T-helper 1 cell treated with Interleukin-12 subunit alpha and Interleukin-12 subunit beta and Interleukin-4 antibody, amounts not matched to agents 30 ng/mL and 1 ng/mL, for 36 hours (primary cell): Measurements from ENCODE around the gene CRELD2. TPM values are rescaled to one million over a fixed set of nuclear protein-coding genes. Genes with fewer than 3 reads are reported as not detected.

ENCODE experiments used
- intact Hi-C: fragments of 100-400 bp; cut with micrococcal nuclease; formaldehyde crosslinking; loops from one replicate; pipeline ENCODE4 v1.15.1; 2024
- total RNA-seq: library from RNA; stranded (reverse); gene quantifications from 2 replicates; pipeline ENCODE4 v1.2.3, GENCODE V29; 2022

Gene CRELD2
- total RNA-seq, result 97.2 and 98.9 TPM in 2 replicates

GRCh38 chr22:49917974-49918910, at the start of gene CRELD2, which contains the start of gene ALG12:
CRELD2 (plus strand) TSS chr22:49918634; CDS start chr22:49918770, 136 bp downstream.
ALG12 (minus strand) TSS chr22:49918438; CDS start chr22:49913765, 4,673 bp downstream.
- intact Hi-C loops, result loop anchor here (1.0 kb wide), 6 partner anchors 18 to 151 kb away; partner anchors contain the start of genes PIM3 and ZBED4

DNA sequence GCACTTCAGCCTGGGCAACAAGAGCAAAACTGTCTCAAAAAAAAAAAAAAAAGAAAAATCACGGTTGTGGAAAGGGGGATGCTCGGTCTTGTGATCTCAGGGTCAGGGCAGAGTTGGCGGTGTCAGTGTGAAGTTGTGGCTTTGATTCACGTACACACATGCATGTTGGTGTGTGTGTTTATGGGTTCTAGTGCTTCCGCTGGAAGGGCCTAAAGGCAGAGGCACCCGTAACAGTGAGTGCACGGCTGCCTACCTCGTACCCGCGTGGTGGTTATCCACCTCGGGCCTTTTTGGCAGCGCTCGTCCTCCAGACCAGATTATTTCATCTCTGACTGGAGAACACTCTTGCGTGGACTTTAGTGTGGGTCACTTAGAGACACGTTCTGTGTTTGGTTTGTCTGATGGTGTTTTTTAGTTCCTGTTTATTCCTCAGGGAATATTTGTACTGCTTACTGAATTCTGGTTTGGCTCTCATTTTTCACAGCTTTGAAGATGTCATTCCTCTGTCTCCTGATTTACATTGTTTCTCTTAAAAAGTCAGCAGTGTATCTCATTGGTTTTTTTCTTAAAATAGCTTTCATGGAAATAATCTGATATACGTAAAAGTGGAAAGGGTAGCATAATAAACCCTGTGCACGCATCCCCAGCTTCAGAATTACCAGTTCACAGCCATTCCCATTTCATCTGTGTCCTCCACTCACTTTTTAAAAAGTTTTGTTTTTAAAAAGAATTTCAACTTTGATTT, 49.2 kb upstream of the CRELD2 start:
- intact Hi-C loops, result no loop called here

DNA sequence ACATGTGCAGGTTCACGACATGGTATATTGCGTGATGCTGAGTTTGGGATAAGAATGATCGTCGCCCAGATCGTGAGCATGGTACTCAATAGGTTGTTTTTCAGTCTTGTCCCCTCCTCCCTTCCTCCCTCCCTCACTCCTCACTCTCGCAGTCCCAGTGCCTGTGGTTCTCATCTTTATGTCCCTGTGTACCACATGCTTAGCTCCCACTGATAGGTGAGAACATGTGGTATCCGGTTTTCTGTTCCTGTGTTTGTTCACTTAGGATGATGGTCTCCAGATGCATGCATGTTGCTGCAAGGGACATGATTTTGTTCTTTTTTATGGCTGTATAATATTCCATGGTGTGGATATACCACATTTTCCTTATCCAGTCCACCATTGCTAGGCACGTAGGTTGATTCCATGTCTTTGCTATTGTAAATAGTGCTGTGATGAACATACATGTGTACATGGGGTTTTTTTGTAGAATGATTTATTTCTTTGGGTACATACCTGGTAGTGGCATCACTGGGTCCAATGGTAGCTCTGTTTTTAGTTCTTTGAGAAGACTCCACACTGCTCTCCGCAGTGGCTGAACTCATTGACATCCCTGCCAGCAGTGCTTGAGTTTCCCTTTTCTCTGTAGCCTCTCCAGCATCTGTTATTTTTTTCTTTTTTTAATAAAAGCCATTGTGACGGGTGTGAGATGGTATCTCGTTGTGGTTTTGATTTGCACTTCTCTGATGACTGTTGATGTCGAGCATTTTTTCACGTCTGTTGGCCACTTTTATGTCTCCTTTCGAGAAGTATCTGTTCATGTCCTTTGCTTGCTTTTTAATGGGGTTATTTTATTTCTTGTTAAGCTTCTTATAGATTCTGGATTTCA, 48.4 kb upstream of the CRELD2 start:
- intact Hi-C loops, result no loop called here

GRCh38 chr22:49871482-49871881, 47.0 kb upstream of the CRELD2 start:
- intact Hi-C loops, result no loop called here

GRCh38 chr22:49872347-49872746, 46.1 kb upstream of the CRELD2 start:
- intact Hi-C loops, result no loop called here

GRCh38 chr22:49873228-49873940, 45.0 kb upstream of the CRELD2 start:
- intact Hi-C loops, result no loop called here

DNA sequence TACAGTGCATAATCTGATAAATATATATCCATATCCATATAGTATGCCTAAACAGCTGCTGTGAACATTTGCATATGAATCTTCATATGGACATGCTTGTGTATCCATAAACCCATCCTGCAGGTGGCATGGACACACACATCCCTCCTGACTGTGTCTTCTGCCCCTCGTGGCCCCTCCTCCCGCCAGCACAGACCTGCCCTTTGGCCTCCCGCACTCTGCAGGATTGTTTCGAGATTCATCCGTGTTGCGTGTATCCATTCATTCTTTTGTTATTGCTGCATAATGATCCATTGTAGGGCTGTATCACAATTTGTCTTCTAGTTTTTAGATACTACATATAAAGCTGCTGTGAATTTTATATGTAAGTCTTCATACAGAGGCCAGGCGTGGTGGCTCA, 40.8 kb upstream of the CRELD2 start:
- intact Hi-C loops, result no loop called here

- intact Hi-C loops, result no loop called here
Measured at GRCh38 chr22:49878206-49878605, 40.2 kb upstream of the CRELD2 start.

DNA sequence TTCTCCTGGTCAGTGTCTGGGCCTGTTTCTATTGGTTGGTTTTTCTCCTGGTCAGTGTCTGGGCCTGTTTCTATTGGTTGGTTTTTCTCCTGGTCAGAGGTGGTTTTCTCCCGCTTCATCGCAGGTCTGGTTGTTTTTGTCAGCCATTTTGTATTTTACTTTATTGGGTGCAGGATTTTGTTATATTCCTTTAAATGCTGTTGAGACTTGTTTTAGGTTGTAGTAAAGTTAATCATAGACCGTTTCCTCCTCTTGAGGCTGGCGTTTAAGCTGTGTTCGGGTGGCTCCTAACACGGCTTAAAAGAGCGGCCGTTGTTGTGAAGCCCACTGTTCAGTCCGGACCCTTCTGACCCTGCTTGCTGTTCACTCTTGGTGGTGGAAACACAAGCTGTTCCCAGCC, 38.6 kb upstream of the CRELD2 start:
- intact Hi-C loops, result loop anchor here (2.0 to 5.0 kb wide), 5 partner anchors 13 to 113 kb away; partner anchors contain the start of gene BRD1

- intact Hi-C loops, result loop anchor here (2.0 to 5.0 kb wide), 5 partner anchors 13 to 113 kb away; partner anchors contain the start of gene BRD1
Measured at GRCh38 chr22:49880281-49880680, 38.2 kb upstream of the CRELD2 start.

GRCh38 chr22:49881856-49882255, 36.6 kb upstream of the CRELD2 start:
- intact Hi-C loops, result loop anchor here (2.0 to 5.0 kb wide), 5 partner anchors 15 to 115 kb away; partner anchors contain the start of gene BRD1

- intact Hi-C loops, result loop anchor here (5.0 kb wide), 1 partner anchor 75 kb away; no protein-coding TSS in a partner anchor
Measured at GRCh38 chr22:49882519-49883293, 35.7 kb upstream of the CRELD2 start.

DNA sequence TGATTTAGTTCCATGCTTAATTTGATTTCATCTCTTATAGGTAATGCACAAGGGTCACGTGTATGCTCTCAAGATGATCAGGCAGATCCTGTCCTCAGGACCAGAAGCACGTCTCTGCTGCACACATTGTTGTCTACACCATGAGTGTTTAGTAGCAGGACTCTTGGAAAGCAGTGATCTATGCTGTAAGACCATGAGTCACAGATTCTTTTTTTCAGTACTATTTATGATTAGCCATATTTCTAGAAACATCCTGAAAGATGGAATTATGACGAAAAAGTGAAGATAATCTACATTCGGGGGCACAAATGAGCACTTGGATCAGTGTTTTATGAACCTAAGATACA, 35.2 kb upstream of the CRELD2 start:
- intact Hi-C loops, result loop anchor here (5.0 kb wide), 1 partner anchor 76 kb away; no protein-coding TSS in a partner anchor

DNA sequence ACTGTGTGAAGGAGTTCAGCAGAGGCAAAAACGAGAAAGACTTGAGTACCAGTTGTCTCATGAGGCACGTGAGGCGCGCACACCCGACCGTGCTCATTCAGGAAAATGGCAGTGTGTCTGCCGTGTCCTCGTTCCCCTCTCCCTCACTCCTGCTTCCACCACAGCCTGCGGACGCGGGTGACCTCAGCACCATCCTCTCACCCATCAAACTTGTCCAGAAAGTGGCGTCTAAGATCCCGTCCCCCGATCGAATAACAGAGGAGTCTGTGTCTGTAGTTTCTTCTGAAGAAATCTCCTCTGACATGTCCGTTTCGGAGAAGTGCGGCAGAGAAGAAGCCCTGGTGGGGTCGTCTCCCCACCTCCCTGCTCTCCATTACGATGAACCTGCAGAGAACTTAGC, 34.4 kb upstream of the CRELD2 start:
- intact Hi-C loops, result loop anchor here (5.0 kb wide), 1 partner anchor 77 kb away; no protein-coding TSS in a partner anchor

DNA sequence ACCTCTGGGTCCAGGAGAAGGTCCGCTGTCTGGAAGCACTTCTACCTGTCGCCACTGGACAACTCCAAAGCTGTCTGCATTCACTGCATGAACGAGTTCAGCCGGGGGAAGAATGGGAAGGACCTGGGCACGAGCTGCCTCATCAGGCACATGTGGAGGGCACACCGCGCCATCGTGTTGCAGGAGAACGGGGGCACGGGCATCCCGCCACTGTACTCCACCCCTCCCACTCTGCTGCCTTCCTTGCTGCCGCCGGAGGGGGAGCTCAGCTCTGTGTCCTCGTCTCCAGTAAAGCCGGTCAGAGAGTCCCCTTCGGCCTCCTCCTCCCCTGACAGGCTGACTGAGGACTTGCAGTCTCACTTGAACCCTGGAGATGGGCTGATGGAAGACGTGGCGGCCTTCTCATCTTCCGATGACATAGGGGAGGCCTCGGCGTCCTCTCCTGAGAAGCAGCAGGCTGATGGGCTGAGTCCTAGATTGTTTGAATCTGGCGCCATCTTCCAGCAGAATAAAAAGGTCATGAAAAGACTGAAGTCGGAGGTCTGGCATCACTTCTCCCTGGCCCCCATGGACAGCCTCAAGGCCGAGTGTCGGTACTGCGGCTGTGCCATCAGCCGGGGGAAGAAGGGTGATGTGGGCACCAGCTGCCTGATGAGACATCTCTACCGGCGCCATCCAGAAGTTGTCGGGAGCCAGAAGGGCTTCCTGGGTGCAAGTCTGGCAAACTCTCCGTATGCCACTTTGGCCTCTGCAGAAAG, 33.8 kb upstream of the CRELD2 start:
- intact Hi-C loops, result loop anchor here (5.0 kb wide), 1 partner anchor 77 kb away; no protein-coding TSS in a partner anchor

- intact Hi-C loops, result no loop called here
Measured at GRCh38 chr22:49885281-49885680, 33.2 kb upstream of the CRELD2 start.

- intact Hi-C loops, result no loop called here
Measured at GRCh38 chr22:49885881-49886280, 32.6 kb upstream of the CRELD2 start.

- intact Hi-C loops, result no loop called here
Measured at GRCh38 chr22:49886346-49887063, 31.9 kb upstream of the CRELD2 start.
